ENCODE data around the gene CERK.

- TF ChIP-seq CTCF (IDR thresholded peaks at IDR 0.05) (no peak), SIN3A (IDR thresholded peaks at IDR 0.05; ENCODE audit: borderline replicate concordance, insufficient read depth, low read depth, low read length) (no peak), POLR2AphosphoS5 (IDR thresholded peaks at IDR 0.05; ENCODE audit: low read depth, low read length) (no peak), REST (IDR thresholded peaks at IDR 0.05; ENCODE audit: insufficient read depth in 1 of 2, low read depth in 2 of 2, low read length in 1 of 2) (no peak), TCF7L2 (IDR thresholded peaks at IDR 0.05; ENCODE audit: low read depth, low read length) (no peak)
Measured at GRCh38 chr22:46735747-46736608, 2.1 kb downstream of the CERK start.
